Activated CD4-positive, CD25-positive, alpha-beta regulatory T cell treated with anti-CD3 and anti-CD28 coated beads, Interleukin-2, amount 50 U/mL, for 16 hours (primary cell): ENCODE measurements around the gene SPINDOC.
"Not testable (repeated sequence)": the region's sequence is repeated elsewhere in the genome, so short reads cannot be mapped to it uniquely, and the experiment has no call there.

Experiments
- DNase-seq: peaks from one replicate; pipeline ENCODE4 v3.0.0-alpha.2; 2020; ENCODE audit warnings: low read depth, low spot score

Gene SPINDOC

DNA sequence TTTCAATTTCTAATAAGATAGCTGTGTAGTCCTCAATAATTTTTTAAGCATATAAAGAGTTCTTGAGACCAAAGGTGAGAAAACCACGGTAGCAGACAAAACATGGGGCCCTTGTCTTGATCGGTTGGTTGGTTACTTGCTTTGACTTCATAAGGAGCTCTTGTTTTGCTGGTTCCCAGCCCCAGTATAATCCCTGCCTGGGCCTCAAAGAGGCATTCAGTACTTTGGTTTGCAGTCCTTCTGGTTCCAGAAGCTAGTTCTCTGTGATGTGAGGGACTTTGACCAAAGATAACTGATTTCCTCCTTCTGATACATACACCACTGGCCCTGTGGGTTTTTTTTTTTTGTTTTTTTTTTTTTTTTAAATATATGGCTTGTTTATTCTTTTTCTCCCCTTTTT lies 42.7 kb downstream of the SPINDOC start:
- DNase-seq: no peak

DNA sequence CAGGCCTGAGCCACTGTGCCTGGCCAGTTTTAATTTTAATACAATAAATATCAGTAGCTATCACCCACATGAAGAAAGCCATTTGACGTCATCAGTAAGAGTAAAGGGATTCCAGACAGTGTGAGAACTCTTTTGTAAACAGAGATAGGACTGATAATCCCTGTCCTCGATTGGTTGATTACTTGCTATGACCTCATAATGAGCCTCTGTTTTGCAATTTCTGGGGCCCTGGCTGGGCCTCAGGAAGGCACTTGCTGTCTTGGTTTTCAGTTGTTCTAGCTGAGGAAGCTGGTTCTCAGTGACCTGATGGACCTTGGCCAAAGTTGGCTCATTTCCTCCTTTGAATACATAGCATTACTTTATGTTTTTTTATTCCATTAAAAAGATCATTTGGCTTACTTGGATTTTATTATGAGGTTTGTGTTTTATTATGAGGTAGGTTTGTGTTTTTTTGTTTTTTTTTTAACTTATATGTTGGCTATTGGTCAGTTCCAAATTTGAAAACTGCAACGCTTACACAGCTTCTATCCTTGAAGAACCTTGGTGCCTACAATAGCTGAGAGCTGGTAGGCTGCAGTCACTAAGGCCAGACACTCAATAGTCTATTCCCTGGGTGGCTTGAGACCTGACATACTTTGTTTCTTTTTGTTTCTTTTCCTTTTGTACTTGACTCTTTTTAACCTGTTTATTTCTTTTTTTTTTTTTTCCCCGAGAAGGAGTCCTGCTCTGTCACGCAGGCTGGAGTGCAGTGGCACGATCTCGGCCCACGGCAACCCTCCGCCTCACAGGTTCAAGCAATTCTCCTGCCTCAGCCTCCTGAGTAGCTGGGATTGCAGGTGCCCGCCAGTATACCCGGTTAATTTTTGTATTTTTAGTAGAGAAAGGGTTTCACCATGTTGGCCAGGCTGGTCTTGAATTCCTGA lies 45.6 kb downstream of the SPINDOC start:
- DNase-seq: no peak

DNA sequence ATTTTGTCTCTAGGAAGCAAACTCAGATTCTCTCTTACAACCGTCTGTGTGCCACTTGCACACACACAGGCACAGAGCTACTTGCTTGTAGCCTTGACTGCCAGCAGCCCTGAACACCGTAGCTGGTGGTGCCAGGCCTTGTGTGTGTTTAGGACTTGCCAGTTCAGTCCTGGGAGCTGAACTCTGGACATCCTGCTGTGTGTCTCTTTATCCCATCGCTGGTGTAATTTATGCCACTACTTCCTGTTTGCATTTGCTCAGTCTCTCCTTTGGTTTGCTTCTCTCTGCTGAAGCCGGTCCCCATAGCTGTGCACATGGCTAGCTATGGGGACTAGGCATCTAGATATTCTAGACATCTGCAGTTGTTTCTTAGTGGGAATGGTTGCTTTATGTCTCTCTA lies 49.7 kb downstream of the SPINDOC start:
- DNase-seq: no peak

DNA sequence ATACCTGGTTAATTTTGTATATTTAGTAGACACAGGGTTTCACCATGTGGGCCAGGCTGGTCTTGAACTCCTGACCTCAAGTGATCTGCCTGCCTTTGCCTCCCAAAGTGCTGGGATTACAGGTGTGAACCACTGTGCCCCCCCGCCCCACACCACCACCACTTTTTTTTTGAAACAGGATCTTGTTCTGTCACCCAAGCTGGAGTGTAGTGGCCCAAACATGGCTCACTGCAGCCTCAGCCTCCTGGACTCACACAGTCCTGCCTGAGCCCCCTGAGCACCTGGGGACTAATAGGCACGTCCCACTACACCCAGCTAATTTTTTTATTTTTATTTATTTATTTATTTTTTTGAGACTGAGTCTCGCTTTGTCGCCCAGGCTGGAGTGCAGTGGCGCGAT lies 50.4 kb downstream of the SPINDOC start:
- not testable (repeated sequence) for DNase-seq

DNA sequence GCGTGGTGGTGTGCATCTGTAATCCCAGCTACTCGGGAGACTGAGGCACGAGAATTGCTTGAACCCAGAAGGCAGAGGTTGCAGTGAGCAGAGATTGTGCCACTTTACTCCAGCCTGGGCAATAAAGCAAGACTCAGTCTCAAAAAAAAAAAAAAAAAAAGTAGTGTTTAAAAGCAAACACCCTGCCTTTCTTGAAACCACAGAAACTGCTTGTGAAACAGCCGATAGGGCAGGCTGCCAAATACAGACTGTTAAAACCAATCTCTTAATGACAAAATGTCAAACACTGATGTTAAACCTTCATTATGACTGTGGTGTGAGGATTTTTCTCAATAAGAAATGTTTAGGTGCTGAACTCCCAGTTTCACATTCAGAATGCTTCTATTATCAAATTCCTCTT lies 53.0 kb downstream of the SPINDOC start:
- peak; percentile 50 for DNase-seq

DNA sequence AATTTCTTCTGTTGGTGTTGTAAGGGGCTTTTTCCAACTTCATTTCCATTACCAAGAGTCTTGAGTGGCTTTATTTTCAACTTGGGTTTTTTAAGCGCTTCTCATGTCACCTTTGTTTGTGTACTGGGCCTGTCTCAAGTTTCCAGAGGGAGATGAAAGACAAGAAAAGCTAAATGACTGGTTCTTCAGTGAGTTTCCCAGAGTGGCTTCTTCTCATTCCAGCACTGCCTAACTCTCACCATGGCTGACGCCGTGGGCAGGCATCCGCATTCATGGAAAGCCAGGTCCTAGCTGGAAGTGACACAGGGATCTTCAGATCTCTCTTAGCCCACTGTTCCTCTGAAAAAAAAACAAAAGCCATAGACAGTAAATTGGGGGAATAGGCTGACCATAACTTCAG lies 54.3 kb downstream of the SPINDOC start:
- no peak for DNase-seq

DNA sequence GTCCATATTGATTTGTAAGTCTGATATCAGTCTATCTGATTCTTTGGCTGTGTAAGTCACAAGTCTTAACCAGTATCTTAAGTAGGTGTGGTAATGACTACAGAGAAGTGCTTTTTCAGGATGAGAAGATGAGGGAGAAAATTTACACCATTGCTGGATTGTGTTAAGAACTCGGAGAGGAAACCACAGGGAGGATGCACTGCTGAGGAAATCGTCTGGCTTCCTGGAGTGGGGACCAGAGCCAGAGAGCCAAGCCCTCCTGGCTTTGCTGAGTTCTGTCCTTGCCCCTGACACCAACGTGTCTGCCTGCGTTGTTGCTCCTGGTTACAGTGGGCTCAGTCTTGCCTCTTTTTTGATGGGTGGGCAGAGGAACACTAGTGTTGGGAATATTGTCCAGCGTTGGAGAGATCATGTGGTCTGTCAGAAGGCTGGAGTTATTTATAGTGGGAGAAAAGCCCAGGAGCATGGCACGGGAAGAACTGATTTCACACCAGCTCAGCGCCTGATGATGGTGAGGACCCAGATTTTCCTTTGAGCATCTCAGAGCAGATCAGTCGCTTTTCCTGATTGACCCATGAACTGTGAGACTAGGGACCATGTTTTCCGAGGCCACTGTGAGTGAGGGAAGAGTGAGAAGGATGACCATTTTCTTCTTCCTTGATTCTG lies 55.3 kb downstream of the SPINDOC start:
- DNase-seq: no peak

DNA sequence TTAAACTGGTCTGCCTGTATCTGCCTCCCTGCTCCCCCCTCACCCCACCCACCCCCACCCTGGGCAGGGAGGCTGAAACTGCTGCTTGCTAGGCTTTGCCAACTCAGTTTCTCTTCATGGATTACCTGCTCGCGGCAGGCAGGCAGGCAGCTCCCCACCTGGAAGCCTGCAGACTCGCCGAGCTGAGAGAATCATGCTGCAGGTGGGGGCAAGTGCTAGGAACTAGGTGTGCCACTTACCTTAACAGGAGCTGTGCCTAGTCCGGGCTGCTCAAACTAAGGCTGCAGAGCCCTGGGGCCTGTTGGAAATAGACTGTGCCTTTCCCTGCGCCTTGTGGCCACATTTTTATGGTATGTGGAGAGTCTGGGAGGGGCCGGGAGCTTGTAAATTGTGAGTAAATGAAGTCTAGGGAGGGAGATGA lies 55.9 kb downstream of the SPINDOC start:
- DNase-seq: no peak

DNA sequence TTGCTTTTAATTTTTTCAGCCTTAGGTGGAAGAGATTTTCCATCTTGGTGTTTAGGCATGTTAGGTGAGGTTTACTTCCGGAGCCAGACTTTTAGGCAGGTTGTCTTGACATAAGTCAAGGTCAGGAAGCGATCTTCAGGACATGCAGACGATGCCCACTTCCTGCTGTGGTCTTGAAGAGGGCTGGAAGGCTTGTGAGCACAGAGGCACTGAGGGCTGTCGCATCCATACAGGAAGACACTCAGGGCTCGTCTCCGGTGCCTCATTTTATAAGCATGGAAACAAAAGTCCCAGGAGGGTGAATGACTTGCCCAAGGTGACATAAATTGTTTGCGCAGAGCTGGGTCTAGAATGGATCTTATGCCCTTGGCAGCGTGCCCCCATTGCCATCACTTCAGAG lies 56.4 kb downstream of the SPINDOC start:
- DNase-seq: no peak

DNA sequence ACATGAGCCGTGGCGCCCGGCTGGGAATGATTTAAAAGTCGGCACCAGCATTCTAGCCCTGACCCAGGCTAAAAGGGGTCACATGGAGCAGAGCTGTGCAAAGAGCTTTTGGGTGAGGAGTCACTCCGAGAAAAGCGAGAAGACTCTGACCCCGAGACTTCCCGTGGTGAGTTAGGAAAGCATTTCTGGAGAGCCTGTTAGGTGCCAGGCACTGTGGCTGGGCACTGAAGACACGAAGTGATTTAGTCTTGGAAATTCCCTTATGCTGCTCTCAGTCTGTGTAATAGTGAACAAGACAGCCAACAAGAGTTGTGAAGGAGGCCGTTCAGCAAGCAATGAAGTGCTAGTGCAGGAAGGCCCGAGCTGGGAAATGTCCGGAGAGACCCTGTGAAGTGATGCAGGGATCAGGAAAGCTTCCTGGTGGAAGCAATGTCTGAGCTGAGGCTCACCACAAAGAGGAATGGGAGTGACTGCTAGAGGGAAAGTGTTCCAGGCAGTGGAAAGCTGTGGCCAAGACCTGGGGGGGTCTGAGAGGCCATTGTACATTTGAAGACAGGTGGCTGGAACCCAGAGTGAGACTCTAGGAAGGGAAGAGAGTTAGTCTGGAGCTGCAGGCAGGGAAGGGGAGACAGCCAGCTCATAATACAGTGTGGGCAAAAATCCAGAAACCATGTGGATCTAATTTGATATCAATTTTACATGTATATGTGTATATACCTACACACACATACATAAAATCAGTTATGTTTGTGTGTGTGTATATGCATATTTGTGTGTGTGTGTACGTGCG lies 57.3 kb downstream of the SPINDOC start:
- no peak for DNase-seq

DNA sequence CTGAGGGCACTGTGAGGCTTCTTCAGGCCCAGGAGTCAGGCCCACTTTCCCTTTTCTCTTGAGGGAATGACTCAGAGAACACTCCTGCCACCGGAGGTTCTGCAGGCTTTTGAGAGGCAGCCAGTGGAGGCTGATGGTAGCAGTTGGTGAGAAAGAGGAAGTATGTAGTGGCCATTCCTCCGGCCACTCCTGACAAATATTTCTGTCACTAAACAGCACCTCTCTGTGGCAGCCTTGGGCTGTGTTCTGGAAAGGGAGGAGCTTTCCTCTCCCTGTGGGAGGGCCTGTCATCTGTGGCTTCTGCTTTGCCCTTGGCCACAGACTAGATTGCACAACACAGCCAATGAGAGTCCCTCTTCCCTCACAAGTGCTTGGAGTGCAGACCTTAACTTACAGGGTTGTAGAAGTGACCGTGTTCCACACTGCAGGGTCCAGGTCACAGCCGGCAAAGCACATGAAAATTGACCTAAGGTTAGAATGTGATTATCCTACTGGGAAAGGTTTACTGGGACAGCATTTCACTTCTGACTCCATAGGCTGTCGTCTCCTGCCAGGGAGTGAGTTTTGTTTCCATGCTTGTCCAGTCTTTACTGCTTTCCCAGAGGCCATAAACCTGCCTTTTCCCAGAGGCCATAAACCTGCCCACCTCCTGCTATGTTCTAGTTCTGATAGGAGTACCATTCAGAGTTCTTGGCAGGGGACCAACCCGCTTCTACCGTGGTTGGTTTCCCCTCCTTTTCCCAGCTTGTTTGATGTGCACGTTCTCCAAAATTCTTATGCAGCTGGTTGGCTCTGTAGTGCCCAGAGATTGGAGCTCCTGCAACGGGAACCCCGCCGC lies 58.9 kb downstream of the SPINDOC start:
- no peak for DNase-seq

DNA sequence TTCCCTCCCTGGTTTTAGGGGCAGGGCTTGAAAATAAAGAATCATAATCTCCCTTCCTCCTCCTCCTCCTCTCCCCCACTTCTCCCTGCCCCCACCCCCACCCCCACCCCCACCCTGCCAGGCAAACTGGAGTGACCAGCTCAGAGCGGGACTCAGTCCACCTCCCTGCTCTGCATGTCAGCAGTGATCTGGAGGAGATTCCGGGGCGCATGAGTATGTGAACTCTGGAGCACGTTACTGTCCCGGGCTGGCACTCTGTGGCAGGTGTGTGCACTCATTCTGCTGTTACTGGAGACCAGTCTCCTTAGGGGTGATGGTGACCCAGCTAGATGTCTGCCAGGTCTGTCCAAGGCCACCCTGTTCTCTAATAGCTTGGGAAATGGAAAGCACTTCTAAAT lies 59.5 kb downstream of the SPINDOC start:
- no peak for DNase-seq

DNA sequence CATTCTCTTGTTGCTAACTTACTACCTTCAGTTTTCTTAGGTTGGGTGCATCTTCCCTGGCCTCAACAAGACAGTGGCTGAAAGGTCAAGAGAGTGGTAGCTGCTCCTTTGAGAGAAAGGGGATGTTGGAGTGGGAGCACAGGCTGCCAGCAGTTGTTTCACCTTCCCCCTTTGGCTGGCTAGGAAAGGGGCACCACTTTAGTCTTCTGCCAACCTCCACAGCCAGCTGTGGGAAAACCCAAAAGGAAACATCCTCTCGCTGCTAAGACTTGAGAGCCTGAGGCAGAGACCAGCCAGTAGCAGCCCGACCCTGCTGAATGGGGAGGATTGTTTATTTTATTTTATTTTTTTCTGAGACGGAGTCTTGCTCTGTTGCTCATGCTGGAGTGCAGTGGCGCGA lies 60.1 kb downstream of the SPINDOC start:
- no peak for DNase-seq

DNA sequence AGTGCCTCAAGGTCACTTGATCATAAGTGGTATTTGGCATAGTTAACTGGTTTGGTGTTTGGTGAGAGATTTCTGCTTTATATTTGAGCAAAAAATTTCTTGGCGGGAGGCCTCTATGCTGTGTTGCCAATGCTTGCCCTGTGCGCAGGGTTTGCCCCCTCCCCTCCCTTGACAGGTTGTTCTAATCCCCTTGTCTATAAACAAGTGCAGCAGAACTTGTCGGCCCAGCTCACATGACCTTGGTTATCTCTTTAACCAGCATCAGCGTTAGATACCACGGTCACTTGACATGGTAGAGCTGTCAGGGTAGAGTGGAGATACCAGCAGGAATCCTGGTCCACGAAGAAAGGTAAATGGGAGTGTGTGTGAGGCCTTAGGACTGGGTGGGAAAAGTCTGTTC lies 61.3 kb downstream of the SPINDOC start:
- DNase-seq: no peak

DNA sequence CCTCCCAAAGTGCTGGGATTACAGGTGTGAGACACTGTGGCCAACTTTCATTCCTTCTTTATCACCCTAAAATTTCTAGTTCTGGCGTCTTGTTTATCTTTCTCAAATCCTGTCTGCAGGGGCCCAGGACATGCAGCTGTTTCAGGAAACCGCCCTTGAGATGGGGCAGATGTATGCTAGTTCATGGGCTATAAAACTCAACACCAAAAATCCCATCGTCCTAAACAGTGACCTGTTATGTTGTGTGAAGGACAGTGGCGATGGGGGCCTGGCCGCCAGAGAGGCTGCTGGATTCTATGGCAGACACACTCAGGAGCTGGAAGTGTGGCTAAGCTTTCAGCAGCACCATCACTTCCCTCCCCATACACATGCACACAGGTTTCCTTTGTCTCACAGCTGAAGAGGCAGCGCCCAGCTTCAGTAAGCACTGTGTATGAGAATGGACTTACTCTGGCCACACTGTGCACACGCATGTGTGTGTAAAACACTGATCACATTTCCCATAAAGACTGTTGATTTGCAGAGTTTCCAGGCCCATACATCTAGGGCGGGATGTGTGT lies 62.3 kb downstream of the SPINDOC start:
- no peak for DNase-seq

DNA sequence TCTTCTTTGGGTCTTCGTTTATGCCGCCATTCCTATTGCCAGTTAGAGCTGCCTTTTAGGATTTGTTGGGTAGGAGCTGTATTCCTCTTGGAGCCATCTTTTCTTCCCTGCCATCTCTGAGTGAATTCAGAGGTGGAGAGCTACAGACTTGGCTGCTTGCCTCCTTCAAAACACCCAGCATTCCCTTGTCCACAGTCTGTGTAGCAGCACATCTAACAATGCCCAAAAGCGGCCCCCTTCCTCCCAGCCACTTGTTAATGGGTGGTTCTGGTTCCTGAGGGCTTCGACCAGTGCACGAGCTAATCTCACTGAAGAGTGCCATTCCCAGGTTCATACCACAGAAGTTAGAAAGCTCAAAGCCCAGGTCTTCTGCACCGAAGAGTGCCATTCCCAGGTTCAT lies 63.4 kb downstream of the SPINDOC start:
- no peak for DNase-seq
